ENCODE results near the gene AMOTL1.

Gene AMOTL1

DNA sequence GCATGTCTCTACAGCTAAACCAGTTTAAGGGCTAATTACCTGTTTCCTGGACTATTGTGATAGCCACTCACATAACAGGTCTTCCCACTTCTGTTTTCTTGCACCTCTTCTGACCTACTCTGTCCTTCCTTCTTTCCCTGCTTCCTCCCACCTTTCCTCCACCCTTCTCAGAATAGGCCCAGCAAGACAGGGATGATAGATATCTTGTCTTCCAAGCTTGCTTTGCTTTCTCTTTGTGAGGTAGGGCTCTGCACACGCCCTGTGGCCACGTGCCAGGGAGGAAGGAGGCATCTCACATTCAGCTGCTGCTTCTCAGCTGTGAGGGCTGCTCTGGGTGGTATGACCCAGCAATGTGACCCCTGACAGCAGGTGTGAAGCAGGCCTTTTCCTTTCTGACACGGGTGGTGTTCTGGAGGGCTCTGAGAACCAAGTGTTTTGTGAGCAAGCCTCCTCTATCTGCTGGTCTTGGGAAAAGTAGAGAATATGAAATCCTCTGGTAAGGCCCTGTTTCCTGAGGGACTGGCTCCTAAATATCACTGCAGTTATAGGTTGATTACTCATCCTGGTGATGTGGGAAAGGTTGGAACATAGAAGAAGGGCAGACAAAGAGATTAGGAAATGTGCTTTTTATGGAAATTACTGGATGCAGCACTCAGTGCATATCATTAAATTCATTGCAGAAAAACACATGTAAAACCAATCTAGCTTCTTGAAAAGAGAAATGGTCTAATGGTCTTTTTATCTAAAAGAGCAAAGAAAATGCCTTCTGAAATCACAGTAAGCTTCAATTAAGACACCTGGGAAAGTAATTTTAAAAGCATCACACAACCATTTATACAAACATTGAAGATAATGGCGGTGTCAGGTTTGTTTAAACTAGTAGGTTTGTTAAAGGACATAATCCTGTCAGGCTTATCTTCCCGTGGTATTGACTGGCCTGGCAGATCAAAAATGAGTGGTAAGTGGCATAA lies 8.5 kb downstream of the AMOTL1 start:
- Histone ChIP-seq H3K36me3 (peaks cover 9% of the 10 kb centered on the region; the same call in 1 of the 2 replicates), H3K27me3 (no peaks in the 10 kb centered on the region), H3K4me2 (peak overlapping the region; percentile 48), H3K4me3 (no peak overlapping the region), H4K20me1 (peaks cover 99% of the 10 kb centered on the region), H3K27ac (no peak overlapping the region), H3K4me1 (peaks cover 42% of the 10 kb centered on the region), H3K9me3 (peaks cover 10% of the 10 kb centered on the region; the same call in 1 of the 2 replicates), H3K9ac (no peak overlapping the region)
- no peak for TF ChIP-seq Cebpa-rat (IDR thresholded peaks at IDR 0.05)

DNA sequence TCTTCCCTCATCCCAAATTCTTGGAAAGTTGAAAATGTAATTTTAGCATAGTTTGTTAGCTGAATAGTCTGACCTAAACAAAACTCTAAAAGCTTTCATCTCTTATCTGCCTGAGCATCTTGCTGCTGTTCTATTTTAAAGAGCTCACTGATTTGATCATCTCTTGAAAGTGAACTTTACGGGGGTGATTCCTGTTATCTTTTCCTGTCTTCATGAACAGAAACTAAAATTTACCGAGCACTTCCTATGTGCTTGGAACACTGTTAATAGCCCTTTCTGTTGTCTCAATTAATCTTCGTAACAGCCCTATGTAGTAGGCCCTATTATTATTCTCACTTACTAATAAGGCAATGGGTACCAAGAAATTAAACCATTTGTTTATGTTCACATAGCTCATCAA lies 12.3 kb downstream of the AMOTL1 start:
- H3K4me2 ChIP-seq = peak overlapping the region; percentile 76
- TF ChIP-seq Cebpa-rat (IDR thresholded peaks at IDR 0.05) = no peak
- peak overlapping the region; percentile 12; the same call in 1 of the 2 replicates for H3K27ac ChIP-seq
- H3K36me3 ChIP-seq = no peaks in the 10 kb centered on the region
- H4K20me1 ChIP-seq = peaks cover 99% of the 10 kb centered on the region
- H3K9ac ChIP-seq = peak overlapping the region; percentile 50; the same call in 1 of the 2 replicates
- H3K27me3 ChIP-seq = no peaks in the 10 kb centered on the region
- peak overlapping the region; percentile 15; the same call in 1 of the 2 replicates for H3K4me3 ChIP-seq
- peaks cover 51% of the 10 kb centered on the region for H3K4me1 ChIP-seq
- H3K9me3 ChIP-seq = no peaks in the 10 kb centered on the region

DNA sequence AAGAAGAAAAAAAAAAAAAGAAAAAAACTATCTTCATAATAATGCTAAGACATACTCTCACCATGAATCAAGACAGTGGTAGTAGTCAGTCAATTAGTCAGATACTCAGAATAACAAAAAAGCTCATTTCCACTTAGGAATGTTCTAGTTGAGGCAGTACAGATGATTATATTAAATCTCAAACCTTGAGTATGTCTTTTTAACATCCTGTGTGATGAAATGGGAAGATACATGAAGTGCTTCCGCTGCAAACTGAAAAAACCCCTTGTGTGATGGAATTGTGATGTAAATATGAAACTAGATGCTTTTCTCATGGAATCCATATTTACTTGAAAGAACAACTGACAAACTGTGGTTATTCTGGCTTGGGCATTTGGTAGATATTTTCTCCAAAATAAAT lies 13.7 kb downstream of the AMOTL1 start:
- Histone ChIP-seq H3K4me3 (no peak overlapping the region), H3K9ac (no peak overlapping the region), H3K4me1 (peaks cover 41% of the 10 kb centered on the region), H4K20me1 (peaks cover 99% of the 10 kb centered on the region), H3K4me2 (no peak overlapping the region), H3K27me3 (no peaks in the 10 kb centered on the region), H3K9me3 (no peaks in the 10 kb centered on the region), H3K36me3 (no peaks in the 10 kb centered on the region), H3K27ac (no peak overlapping the region)
- TF ChIP-seq Cebpa-rat (IDR thresholded peaks at IDR 0.05) = no peak

GRCh38 chr11:94782446-94782845 lies 14.3 kb downstream of the AMOTL1 start:
- no peak for TF ChIP-seq Cebpa-rat (IDR thresholded peaks at IDR 0.05)
- H3K4me1 ChIP-seq = peaks cover 41% of the 10 kb centered on the region
- H3K4me2 ChIP-seq = no peak overlapping the region
- no peak overlapping the region for H3K27ac ChIP-seq
- no peaks in the 10 kb centered on the region for H3K9me3 ChIP-seq
- H3K4me3 ChIP-seq = no peak overlapping the region
- H4K20me1 ChIP-seq = peaks cover 99% of the 10 kb centered on the region
- no peaks in the 10 kb centered on the region for H3K36me3 ChIP-seq
- no peaks in the 10 kb centered on the region for H3K27me3 ChIP-seq
- H3K9ac ChIP-seq = no peak overlapping the region

- H3K9ac ChIP-seq = no peak overlapping the region
- no peaks in the 10 kb centered on the region for H3K9me3 ChIP-seq
- peaks cover 100% of the 10 kb centered on the region for H4K20me1 ChIP-seq
- H3K4me3 ChIP-seq = no peak overlapping the region
- peak overlapping the region; percentile 38 for H3K4me2 ChIP-seq
- no peaks in the 10 kb centered on the region for H3K27me3 ChIP-seq
- TF ChIP-seq Cebpa-rat (IDR thresholded peaks at IDR 0.05) = no peak
- peaks cover 34% of the 10 kb centered on the region for H3K4me1 ChIP-seq
- H3K27ac ChIP-seq = no peak overlapping the region
- peaks cover 13% of the 10 kb centered on the region; the same call in 1 of the 2 replicates for H3K36me3 ChIP-seq
These were observed 16.7 kb downstream of the AMOTL1 start for GRCh38 chr11:94784884-94785283.

DNA sequence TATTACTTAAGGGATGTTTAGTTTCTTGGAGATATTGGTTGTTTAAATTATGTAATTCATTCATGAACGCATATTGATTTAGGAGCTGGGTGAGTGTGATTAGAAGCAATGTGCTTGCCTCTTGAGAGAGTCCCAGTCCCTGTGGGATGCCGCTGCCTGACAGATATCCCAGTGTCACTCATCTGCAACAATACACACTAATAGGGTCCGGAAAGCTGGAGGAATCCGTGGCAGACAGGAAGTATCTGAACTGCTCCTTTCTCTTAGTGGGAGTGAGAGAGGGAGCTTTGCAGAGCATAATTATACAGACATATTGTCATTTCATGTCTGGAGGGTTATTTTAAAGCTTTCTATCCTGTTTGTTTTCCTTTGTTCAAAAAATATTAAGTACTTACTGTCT lies 17.4 kb downstream of the AMOTL1 start:
- no peaks in the 10 kb centered on the region for H3K9me3 ChIP-seq
- H3K4me2 ChIP-seq = peak overlapping the region; percentile 38; the same call in 1 of the 2 replicates
- H3K36me3 ChIP-seq = peaks cover 16% of the 10 kb centered on the region; the same call in 1 of the 2 replicates
- no peaks in the 10 kb centered on the region for H3K27me3 ChIP-seq
- H3K9ac ChIP-seq = no peak overlapping the region; the same call in 1 of the 2 replicates
- peaks cover 34% of the 10 kb centered on the region for H3K4me1 ChIP-seq
- TF ChIP-seq Cebpa-rat (IDR thresholded peaks at IDR 0.05) = no peak
- no peak overlapping the region for H3K4me3 ChIP-seq
- peaks cover 100% of the 10 kb centered on the region for H4K20me1 ChIP-seq
- peak overlapping the region; percentile 14; the same call in 1 of the 2 replicates for H3K27ac ChIP-seq

- TF ChIP-seq Cebpa-rat (IDR thresholded peaks at IDR 0.05) = no peak
- Histone ChIP-seq H3K27me3 (no peaks in the 10 kb centered on the region), H3K27ac (no peak overlapping the region), H3K4me1 (peaks cover 32% of the 10 kb centered on the region), H4K20me1 (peaks cover 100% of the 10 kb centered on the region), H3K4me3 (no peak overlapping the region), H3K9me3 (peaks cover 2% of the 10 kb centered on the region; the same call in 1 of the 2 replicates), H3K9ac (no peak overlapping the region), H3K36me3 (peaks cover 19% of the 10 kb centered on the region; the same call in 1 of the 2 replicates), H3K4me2 (no peak overlapping the region)
These were observed 18.3 kb downstream of the AMOTL1 start for GRCh38 chr11:94786264-94787126.

GRCh38 chr11:94787801-94788200 lies 19.6 kb downstream of the AMOTL1 start:
- no peak for TF ChIP-seq Cebpa-rat (IDR thresholded peaks at IDR 0.05)
- Histone ChIP-seq H3K36me3 (peaks cover 23% of the 10 kb centered on the region; the same call in 1 of the 2 replicates), H4K20me1 (peaks cover 100% of the 10 kb centered on the region), H3K4me1 (peaks cover 37% of the 10 kb centered on the region), H3K4me3 (no peak overlapping the region), H3K27me3 (no peaks in the 10 kb centered on the region), H3K9ac (no peak overlapping the region), H3K27ac (no peak overlapping the region), H3K9me3 (peaks cover 7% of the 10 kb centered on the region; the same call in 1 of the 2 replicates), H3K4me2 (no peak overlapping the region)

- Histone ChIP-seq H4K20me1 (peaks cover 100% of the 10 kb centered on the region), H3K4me3 (no peak overlapping the region), H3K27me3 (no peaks in the 10 kb centered on the region), H3K4me2 (no peak overlapping the region), H3K27ac (no peak overlapping the region), H3K4me1 (peaks cover 43% of the 10 kb centered on the region), H3K36me3 (peaks cover 27% of the 10 kb centered on the region; the same call in 1 of the 2 replicates), H3K9me3 (peaks cover 7% of the 10 kb centered on the region; the same call in 1 of the 2 replicates), H3K9ac (no peak overlapping the region)
- TF ChIP-seq Cebpa-rat (IDR thresholded peaks at IDR 0.05) = no peak
These were observed 20.2 kb downstream of the AMOTL1 start for GRCh38 chr11:94788396-94788795.
